HepG2 (cell line): ENCODE results near the gene CES1. TPM values are rescaled to one million over a fixed set of nuclear protein-coding genes. Genes with fewer than 3 reads are reported as not detected.

ENCODE experiments used
- ELF1 ChIP-seq: sonication (generic); formaldehyde crosslinking; IDR thresholded peaks from 2 replicates; pipeline ENCODE4 v1.4.0; 2020; ENCODE audit warnings: missing genetic modification reagents
- ELF3 ChIP-seq: IDR thresholded peaks from 2 replicates; pipeline ENCODE4 v1.6.1; 2016; ENCODE audit warnings: missing genetic modification reagents, missing compliant biosample characterization
- EP300 ChIP-seq, 3 experiments: sonication (generic) in 1 of 3; formaldehyde crosslinking in 1 of 3; IDR thresholded peaks; 2 replicates each; pipeline versions ENCODE4 v1.5.1 to v1.6.1; 2011 to 2020; ENCODE audit warnings: low read depth in 2 of 3, low read length in 2 of 3, borderline replicate concordance in 1 of 3, improper control_type of control experiment in 1 of 3, mild to moderate bottlenecking in 1 of 3, missing genetic modification reagents in 1 of 3, moderate library complexity in 1 of 3
- FOSL2 ChIP-seq: sonication (generic); formaldehyde crosslinking; IDR thresholded peaks from 2 replicates; pipeline ENCODE4 v1.4.0; 2020; ENCODE audit warnings: missing genetic modification reagents
- FOXA3 ChIP-seq: IDR thresholded peaks from 2 replicates; pipeline ENCODE4 v1.6.1; 2016; ENCODE audit warnings: missing genetic modification reagents, missing compliant biosample characterization
- MAFG ChIP-seq: sonication (generic); formaldehyde crosslinking; IDR thresholded peaks from 2 replicates; pipeline ENCODE4 v1.5.1; 2020; ENCODE audit warnings: mild to moderate bottlenecking, missing genetic modification reagents
- MAFK ChIP-seq, 2 experiments: IDR thresholded peaks in 1 of 2; conservative IDR thresholded peaks in 1 of 2; 2 replicates each; pipeline ENCODE4 v1.6.1; 2011; ENCODE audit warnings: improper control_type of control experiment in 2 of 2, low read length in 2 of 2
- MED1 ChIP-seq: sonication (generic); formaldehyde crosslinking; IDR thresholded peaks from 2 replicates; pipeline ENCODE4 v1.4.0; 2020; ENCODE audit warnings: missing genetic modification reagents
- MIXL1 ChIP-seq: IDR thresholded peaks from 2 replicates; pipeline ENCODE4 v1.6.1; 2016
- NFKBIZ ChIP-seq: IDR thresholded peaks from 2 replicates; pipeline ENCODE4 v1.6.1; 2018; ENCODE audit warnings: missing genetic modification reagents, missing compliant biosample characterization
- POGZ ChIP-seq: sonication (generic); formaldehyde crosslinking; IDR thresholded peaks from 2 replicates; pipeline ENCODE4 v1.4.0; 2020; ENCODE audit warnings: mild to moderate bottlenecking, missing genetic modification reagents
- SAP130 ChIP-seq: IDR thresholded peaks from 2 replicates; pipeline ENCODE4 v1.6.1; 2016; ENCODE audit warnings: low read depth
- SKI ChIP-seq: fragments of 450-650 bp; IDR thresholded peaks from one replicate; pipeline ENCODE4 v1.6.1; 2018; ENCODE audit warnings: mild to moderate bottlenecking; ENCODE audit not compliant: partially characterized antibody
- ZBTB26 ChIP-seq: IDR thresholded peaks from 2 replicates; pipeline ENCODE4 v1.6.1; 2016; ENCODE audit warnings: missing compliant biosample characterization, missing genetic modification reagents, borderline replicate concordance
- ZBTB33 ChIP-seq: sonication (generic); formaldehyde crosslinking; IDR thresholded peaks from 2 replicates; pipeline ENCODE4 v1.4.0; 2020; ENCODE audit warnings: missing genetic modification reagents
- ZGPAT ChIP-seq: IDR thresholded peaks from 2 replicates; pipeline ENCODE4 v1.6.1; 2016; ENCODE audit warnings: mild to moderate bottlenecking
- ZMYM2 ChIP-seq: sonication (generic); formaldehyde crosslinking; IDR thresholded peaks from 2 replicates; pipeline ENCODE4 v1.8.0; 2022; ENCODE audit warnings: mild to moderate bottlenecking, missing genetic modification reagents
- ZNF280D ChIP-seq: sonication (generic); formaldehyde crosslinking; IDR thresholded peaks from 2 replicates; pipeline ENCODE4 v1.5.1; 2020; ENCODE audit warnings: mild to moderate bottlenecking, missing genetic modification reagents
- polyA plus RNA-seq, 8 experiments: library from polyadenylated mRNA; depleted of rRNA in 3 of 8; stranded (reverse) in 7 of 8; unstranded in 1 of 8; fragments of >200 nt; fragmentation: Illumina TruSeq in 4 of 8; extraction: Trizol in 4 of 8; gene quantifications; 2 replicates each; pipeline versions ENCODE4 v1.2.1 to v1.2.3, GENCODE V29; 2011 to 2016; ENCODE audit warnings: low read depth in 4 of 8, missing spikeins in 1 of 8, mixed read lengths in 1 of 8; ENCODE audit not compliant: insufficient read depth in 1 of 8
- total RNA-seq, 5 experiments: library from RNA; depleted of rRNA; stranded (reverse); fragments of >200 nt; fragmentation: Illumina TruSeq; extraction: Trizol; gene quantifications; 2 replicates each; pipeline ENCODE4 v1.2.3, GENCODE V29; 2016; ENCODE audit warnings: low read depth in 1 of 5

Gene CES1
- total and polyA plus RNA-seq, 2 of the 13 experiments (the other 11 are each of a cell fraction or from before 2014, with no cell fraction given) = 136 to 198 TPM

GRCh38 chr16:55753145-55753631 is 79.7 kb downstream of the CES1 start (continued):
- peak; percentile 83 for TF ChIP-seq ZNF280D (CRISPR knock-in tag)
- peak; percentile 21; the same call in 1 of the 2 replicates for TF ChIP-seq MED1 (CRISPR knock-in tag)
- peak; percentile 52 for TF ChIP-seq FOXA3 (CRISPR knock-in tag)
- 0 out of 2 replicates have a peak, but pooled peaks have one; percentile 38 for TF ChIP-seq MIXL1 (CRISPR knock-in tag)
- TF ChIP-seq POGZ (CRISPR knock-in tag) = 0 out of 2 replicates have a peak, but pooled peaks have one; percentile 15
- peak in 1 of 2 experiments; percentile 13; a peak in 1 of 4 replicates for TF ChIP-seq EP300 (IDR thresholded peaks at IDR 0.05; ENCODE audit: low read depth in 2 of 2, low read length in 2 of 2)
- TF ChIP-seq EP300 (CRISPR knock-in tag; IDR thresholded peaks at IDR 0.05; ENCODE audit: borderline replicate concordance) = 0 out of 2 replicates have a peak, but pooled peaks have one; percentile 14
- 0 out of 2 replicates have a peak, but pooled peaks have one; percentile 12 for TF ChIP-seq SAP130 (CRISPR knock-in tag)
- peak; percentile 95 for TF ChIP-seq ELF3
- peak; percentile 41 for TF ChIP-seq SKI
- peak in 1 of 2 experiments; percentile 3; a peak in 2 of 4 replicates for TF ChIP-seq MAFK (conservative IDR thresholded peaks at IDR 0.05 in 1 of 2, IDR thresholded peaks at IDR 0.05 in 1 of 2; ENCODE audit: low read length in 2 of 2)
- peak; percentile 27; the same call in 1 of the 2 replicates for TF ChIP-seq ZGPAT
- peak; percentile 85; the same call in 1 of the 2 replicates for TF ChIP-seq NFKBIZ
- 0 out of 2 replicates have a peak, but pooled peaks have one; percentile 26 for TF ChIP-seq ZBTB33 (CRISPR knock-in tag)
- TF ChIP-seq MAFG (CRISPR knock-in tag) = peak; percentile 73
- TF ChIP-seq ZBTB26 (CRISPR knock-in tag) = peak; percentile 99
- TF ChIP-seq ELF1 (CRISPR knock-in tag) = 0 out of 2 replicates have a peak, but pooled peaks have one; percentile 19
- peak; percentile 88 for TF ChIP-seq ZMYM2 (CRISPR knock-in tag)
- TF ChIP-seq FOSL2 (CRISPR knock-in tag) = peak; percentile 84
